Hepatocyte (in vitro differentiated cells): ENCODE data around the gene LCAT. TPM values are rescaled to one million over a fixed set of nuclear protein-coding genes. Genes with fewer than 3 reads are reported as not detected.

ENCODE experiments used
- DNase-seq: peaks from one replicate; pipeline ENCODE4 v3.0.0-alpha.2; 2016; ENCODE audit warnings: low spot score
- H2AFZ ChIP-seq: fragments of 200-600 bp; sonication (generic); 2 replicates; pipeline ENCODE4 v1.6.0; 2016; ENCODE audit warnings: antibody characterized with exemption, mild to moderate bottlenecking
- H3K27ac ChIP-seq: fragments of 200-600 bp; sonication (generic); 2 replicates; pipeline ENCODE4 v1.5.1; 2016; ENCODE audit warnings: mild to moderate bottlenecking
- H3K27me3 ChIP-seq: fragments of 200-600 bp; sonication (generic); 2 replicates; pipeline ENCODE4 v1.6.1; 2016
- H3K36me3 ChIP-seq: fragments of 200-600 bp; sonication (generic); replicated peaks from 2 replicates; pipeline ENCODE4 v1.5.1; 2016; ENCODE audit warnings: low read depth; ENCODE audit not compliant: insufficient read depth
- H3K4me1 ChIP-seq: fragments of 200-600 bp; sonication (generic); 2 replicates; pipeline ENCODE4 v1.5.1; 2016; ENCODE audit warnings: mild to moderate bottlenecking, moderate library complexity; ENCODE audit not compliant: insufficient read depth
- H3K4me2 ChIP-seq: fragments of 200-600 bp; sonication (generic); 2 replicates; pipeline ENCODE4 v1.6.0; 2016
- H3K4me3 ChIP-seq: fragments of 200-600 bp; sonication (generic); 2 replicates; pipeline ENCODE4 v1.5.1; 2016; ENCODE audit warnings: mild to moderate bottlenecking
- H3K79me2 ChIP-seq: fragments of 200-600 bp; sonication (generic); 2 replicates; pipeline ENCODE4 v1.6.0; 2017; ENCODE audit warnings: mild to moderate bottlenecking
- H3K9me2 ChIP-seq: fragments of 200-600 bp; sonication (generic); replicated peaks from 2 replicates; pipeline ENCODE4 v1.6.0; 2017; ENCODE audit warnings: mild to moderate bottlenecking; ENCODE audit not compliant: insufficient read depth
- H3K9me3 ChIP-seq: fragments of 200-600 bp; sonication (generic); 2 replicates; pipeline ENCODE4 v1.5.1; 2016; ENCODE audit warnings: low read depth, mild to moderate bottlenecking
- H4K20me1 ChIP-seq: fragments of 200-600 bp; sonication (generic); 2 replicates; pipeline ENCODE4 v1.6.0; 2016; ENCODE audit warnings: mild to moderate bottlenecking; ENCODE audit not compliant: insufficient read depth, poor library complexity, severe bottlenecking
- EZH2 ChIP-seq: fragments of 200-600 bp; sonication (generic); IDR thresholded peaks from 2 replicates; pipeline ENCODE4 v1.6.1; 2016; ENCODE audit warnings: antibody characterized with exemption, mild to moderate bottlenecking, borderline replicate concordance
- EZH2phosphoT487 ChIP-seq: fragments of 200-600 bp; sonication (generic); IDR thresholded peaks from one replicate; pipeline ENCODE4 v1.6.1; 2018; ENCODE audit warnings: antibody characterized with exemption, mild to moderate bottlenecking, low read depth, moderate library complexity; ENCODE audit not compliant: unreplicated experiment, severe bottlenecking
- WGBS: methylation state at CpG from one replicate; pipeline ENCODE4 v1.1.6; 2016; ENCODE audit warnings: low lambda C conversion rate; ENCODE audit errors: missing lambda C conversion rate; 5-methylcytosine and 5-hydroxymethylcytosine counted together
- polyA plus RNA-seq: library from polyadenylated mRNA; unstranded; fragments of >200 nt; fragmentation: Nextera tagmentation; extraction: Ambion mirVana; gene quantifications from 2 replicates; pipeline ENCODE4 v1.2.1, GENCODE V29; 2016
- total RNA-seq: library from RNA; depleted of rRNA; stranded (reverse); fragments of >200 nt; gene quantifications from 2 replicates; pipeline ENCODE4 v1.2.3, GENCODE V29; 2014
- TF ChIP-seq, protein P1 (sequence below): fragments of 200-600 bp; sonication (generic); IDR thresholded peaks from 2 replicates; pipeline ENCODE4 v1.5.1; 2016; ENCODE audit warnings: antibody characterized with exemption, mild to moderate bottlenecking; ENCODE audit not compliant: poor library complexity

LCAT gene
- total and polyA plus RNA-seq, 2 experiments from 2014 or later = 15.6 to 44.6 TPM

DNA sequence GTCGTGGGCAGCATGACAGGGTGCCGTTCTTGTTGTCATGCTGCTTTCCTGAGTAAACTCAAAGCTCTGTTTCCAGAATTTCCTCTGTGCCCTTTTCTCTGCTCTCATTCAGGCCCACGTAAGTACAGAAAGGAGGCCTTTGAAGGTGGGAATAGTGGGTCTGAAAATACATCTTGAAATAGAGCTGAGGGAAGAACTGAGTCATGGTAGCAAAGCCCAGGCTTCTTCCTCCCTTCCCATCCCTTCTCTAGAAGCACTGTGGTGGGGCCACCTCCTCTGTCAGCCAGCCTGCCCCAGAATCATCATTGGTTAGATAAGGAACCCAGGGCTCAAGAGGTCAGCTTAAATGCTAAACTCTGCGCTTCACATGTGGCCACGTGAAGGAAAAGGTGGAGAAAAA is 21.7 kb downstream of the LCAT start:
- Histone ChIP-seq H3K9me2 (no peaks in the 10 kb centered on the region), H3K4me3 (no peak overlapping the region), H3K4me1 (peaks cover 4% of the 10 kb centered on the region), H3K27ac (no peak overlapping the region), H3K4me2 (no peak overlapping the region), H3K79me2 (peaks cover 36% of the 10 kb centered on the region), H3K9me3 (no peaks in the 10 kb centered on the region), H4K20me1 (peaks cover 40% of the 10 kb centered on the region), H2AFZ (no peak overlapping the region), H3K36me3 (no peaks in the 10 kb centered on the region), H3K27me3 (no peaks in the 10 kb centered on the region)
- 78% methylated on average over 5 of the region's 5 CpGs for WGBS
- TF ChIP-seq EZH2phosphoT487 (no peak), EZH2 (no peak)
- TF ChIP-seq, protein P1, sequence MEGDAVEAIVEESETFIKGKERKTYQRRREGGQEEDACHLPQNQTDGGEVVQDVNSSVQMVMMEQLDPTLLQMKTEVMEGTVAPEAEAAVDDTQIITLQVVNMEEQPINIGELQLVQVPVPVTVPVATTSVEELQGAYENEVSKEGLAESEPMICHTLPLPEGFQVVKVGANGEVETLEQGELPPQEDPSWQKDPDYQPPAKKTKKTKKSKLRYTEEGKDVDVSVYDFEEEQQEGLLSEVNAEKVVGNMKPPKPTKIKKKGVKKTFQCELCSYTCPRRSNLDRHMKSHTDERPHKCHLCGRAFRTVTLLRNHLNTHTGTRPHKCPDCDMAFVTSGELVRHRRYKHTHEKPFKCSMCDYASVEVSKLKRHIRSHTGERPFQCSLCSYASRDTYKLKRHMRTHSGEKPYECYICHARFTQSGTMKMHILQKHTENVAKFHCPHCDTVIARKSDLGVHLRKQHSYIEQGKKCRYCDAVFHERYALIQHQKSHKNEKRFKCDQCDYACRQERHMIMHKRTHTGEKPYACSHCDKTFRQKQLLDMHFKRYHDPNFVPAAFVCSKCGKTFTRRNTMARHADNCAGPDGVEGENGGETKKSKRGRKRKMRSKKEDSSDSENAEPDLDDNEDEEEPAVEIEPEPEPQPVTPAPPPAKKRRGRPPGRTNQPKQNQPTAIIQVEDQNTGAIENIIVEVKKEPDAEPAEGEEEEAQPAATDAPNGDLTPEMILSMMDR = no peak
- no peak for DNase-seq

- peaks cover 4% of the 10 kb centered on the region for H3K4me1 ChIP-seq
- H3K4me2 ChIP-seq = no peak overlapping the region
- H3K27ac ChIP-seq = no peak overlapping the region
- peaks cover 54% of the 10 kb centered on the region for H3K79me2 ChIP-seq
- H4K20me1 ChIP-seq = peaks cover 38% of the 10 kb centered on the region
- DNase-seq = no peak
- TF ChIP-seq, protein P1 = no peak
- no peaks in the 10 kb centered on the region for H3K27me3 ChIP-seq
- no peaks in the 10 kb centered on the region for H3K36me3 ChIP-seq
- H2AFZ ChIP-seq = no peak overlapping the region
- no peaks in the 10 kb centered on the region for H3K9me3 ChIP-seq
- H3K9me2 ChIP-seq = no peaks in the 10 kb centered on the region
- 97% methylated on average over 6 of the region's 6 CpGs for WGBS
- no peak overlapping the region for H3K4me3 ChIP-seq
Observed at GRCh38 chr16:67919622-67920221, 24.2 kb downstream of the LCAT start.

GRCh38 chr16:67917852-67918236 is 26.1 kb downstream of the LCAT start:
- DNase-seq = peak; percentile 77
- no peaks in the 10 kb centered on the region for H3K9me3 ChIP-seq
- 82% methylated on average over 4 of the region's 4 CpGs for WGBS
- TF ChIP-seq EZH2phosphoT487 (no peak), EZH2 (no peak)
- TF ChIP-seq, protein P1 = no peak
- H3K27me3 ChIP-seq = no peaks in the 10 kb centered on the region
- H3K4me3 ChIP-seq = no peak overlapping the region
- H4K20me1 ChIP-seq = peaks cover 32% of the 10 kb centered on the region
- H3K4me1 ChIP-seq = peaks cover 4% of the 10 kb centered on the region
- H3K27ac ChIP-seq = peak overlapping the region; percentile 55
- no peaks in the 10 kb centered on the region for H3K9me2 ChIP-seq
- no peaks in the 10 kb centered on the region for H3K36me3 ChIP-seq
- H3K4me2 ChIP-seq = no peak overlapping the region
- H2AFZ ChIP-seq = no peak overlapping the region
- peaks cover 56% of the 10 kb centered on the region for H3K79me2 ChIP-seq
